Muscle of leg (tissue), 11 donors: ENCODE data around the gene PNMT. TPM values are rescaled to one million over a fixed set of nuclear protein-coding genes. Genes with fewer than 3 reads are reported as not detected.

Experiments
- DNase-seq: peaks from one replicate; pipeline ENCODE4 v3.0.0; 2013
- H3K27ac ChIP-seq: one replicate; pipeline ENCODE4 v1.5.1; 2013; ENCODE audit warnings: mild to moderate bottlenecking, low read length, control low read depth
- H3K27me3 ChIP-seq: one replicate; pipeline ENCODE4 v1.6.1; 2013; ENCODE audit warnings: low read length; ENCODE audit not compliant: control insufficient read depth, insufficient read depth
- H3K36me3 ChIP-seq: one replicate; pipeline ENCODE4 v1.6.1; 2013; ENCODE audit warnings: low read length; ENCODE audit not compliant: control insufficient read depth, insufficient read depth
- H3K4me1 ChIP-seq: one replicate; pipeline ENCODE4 v1.6.1; 2013; ENCODE audit warnings: low read length; ENCODE audit not compliant: control insufficient read depth, insufficient read depth
- H3K4me3 ChIP-seq: one replicate; pipeline ENCODE4 v1.5.1; 2013; ENCODE audit warnings: low read length, control low read depth
- H3K9me3 ChIP-seq: replicated peaks from 2 replicates; pipeline ENCODE4 v1.6.1; 2013; ENCODE audit warnings: low read depth, low read length; ENCODE audit not compliant: control insufficient read depth
- WGBS: methylation state at CpG from one replicate; pipeline ENCODE4 v1.1.5; 2013; ENCODE audit warnings: missing lambda C conversion rate; ENCODE audit not compliant: insufficient coverage; 5-methylcytosine and 5-hydroxymethylcytosine counted together
- polyA plus RNA-seq, 8 donors: library from polyadenylated mRNA; unstranded; fragments of 120-200 nt; gene quantifications; one replicate each; pipeline versions ENCODE4 v1.2.1 to v1.2.3, GENCODE V29; 2013; ENCODE audit warnings: inconsistent platforms in 1 of 8, low replicate concordance in 1 of 8; ENCODE audit not compliant: insufficient read length in 8 of 8, insufficient read depth in 1 of 8
- total RNA-seq: library from RNA; stranded (reverse); fragments of 120-200 nt; gene quantifications from one replicate; pipeline ENCODE4 v1.2.4, GENCODE V29; 2013

Gene PNMT
- total and polyA plus RNA-seq, 9 donors = 1.7 to 6.6 (median 3.4) TPM

- DNase-seq = no peak
- H3K27me3 ChIP-seq = peaks cover 21% of the 10 kb centered on the region
- H3K4me3 ChIP-seq = no peak overlapping the region
- H3K36me3 ChIP-seq = peaks cover 44% of the 10 kb centered on the region
- peaks cover 80% of the 10 kb centered on the region for H3K4me1 ChIP-seq
- no peaks in the 10 kb centered on the region for H3K9me3 ChIP-seq
- no peak overlapping the region for H3K27ac ChIP-seq
- 80% methylated on average over 17 of the region's 22 CpGs for WGBS
Measured at GRCh38 chr17:39662551-39663339, 5.5 kb upstream of the PNMT start.

DNA sequence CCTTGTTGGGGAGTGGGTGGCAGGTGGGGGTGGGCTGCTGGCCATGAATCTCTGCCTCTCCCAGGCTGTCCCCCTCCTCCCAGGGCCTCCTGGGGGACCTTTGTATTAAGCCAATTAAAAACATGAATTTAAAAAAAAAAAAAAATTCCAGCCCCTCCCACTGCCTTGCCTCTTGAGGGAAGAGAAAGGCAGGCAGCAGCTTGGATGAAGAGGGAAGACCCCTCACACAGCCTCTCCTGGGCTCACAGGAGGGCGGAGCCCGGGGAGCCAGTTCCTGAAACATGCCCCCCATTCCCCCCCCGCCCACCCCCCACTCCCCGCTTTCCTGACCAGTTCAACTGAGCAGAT lies 4.9 kb upstream of the PNMT start:
- DNase-seq = no peak
- Histone ChIP-seq H3K36me3 (peaks cover 38% of the 10 kb centered on the region), H3K27ac (no peak overlapping the region), H3K4me1 (peaks cover 82% of the 10 kb centered on the region), H3K4me3 (no peak overlapping the region), H3K9me3 (no peaks in the 10 kb centered on the region), H3K27me3 (peaks cover 25% of the 10 kb centered on the region)
- WGBS = no CpG with 5 or more reads among the region's 4 CpGs

DNA sequence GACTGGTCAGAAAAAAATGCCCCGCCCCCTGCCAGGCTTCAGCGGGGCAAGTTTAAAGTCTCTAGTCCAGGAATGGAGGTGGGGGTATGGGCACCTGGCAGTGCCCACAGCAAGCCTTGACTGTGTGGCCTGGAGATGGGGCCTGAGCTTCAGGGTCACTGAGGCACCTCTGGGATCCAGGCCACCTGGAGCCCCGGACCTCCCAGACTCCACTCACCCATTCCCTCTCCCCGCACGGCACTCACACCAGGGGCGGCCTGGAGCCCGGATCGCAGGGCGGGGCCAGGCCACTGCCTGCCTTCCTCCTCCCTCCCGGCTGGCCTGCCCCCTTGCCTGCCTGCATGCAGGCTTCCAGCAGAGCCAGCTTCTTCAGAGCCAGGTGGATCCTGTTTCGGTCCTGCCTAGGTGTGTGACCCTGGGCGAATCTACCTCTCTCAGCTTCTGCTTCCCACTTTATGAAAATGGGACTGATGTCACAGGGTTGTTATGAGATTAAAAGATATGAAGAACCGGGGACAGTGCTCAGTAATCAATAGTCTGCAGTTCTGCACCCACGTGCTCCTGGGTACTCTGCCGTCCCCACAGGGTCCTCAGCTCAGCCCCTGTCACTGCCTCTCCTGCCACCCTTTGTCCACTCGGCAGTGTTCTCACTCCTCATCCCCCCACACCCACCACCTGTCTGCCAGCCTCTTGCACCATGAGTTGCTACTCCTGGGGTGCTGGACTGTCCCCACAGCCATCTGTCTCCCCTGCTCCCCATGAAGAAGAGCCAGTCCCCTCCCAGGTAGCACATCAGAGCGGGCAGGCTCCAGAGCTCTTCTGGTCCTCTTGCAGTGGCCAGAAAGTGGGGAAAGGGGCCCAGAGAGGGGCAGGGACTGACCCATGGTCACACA lies 4.3 kb upstream of the PNMT start:
- peaks cover 33% of the 10 kb centered on the region for H3K36me3 ChIP-seq
- 33% methylated on average over 13 of the region's 17 CpGs for WGBS
- H3K27ac ChIP-seq = peak overlapping the region; percentile 95
- no peak overlapping the region for H3K4me3 ChIP-seq
- peaks cover 31% of the 10 kb centered on the region for H3K27me3 ChIP-seq
- DNase-seq = no peak
- peaks cover 87% of the 10 kb centered on the region for H3K4me1 ChIP-seq
- no peaks in the 10 kb centered on the region for H3K9me3 ChIP-seq

GRCh38 chr17:39664581-39665561 lies 3.4 kb upstream of the PNMT start, which contains the start of gene TCAP:
Gene TCAP (plus strand): TSS chr17:39665349. CDS start chr17:39665360, 11 bp downstream.
- peaks cover 25% of the 10 kb centered on the region for H3K36me3 ChIP-seq
- H3K4me1 ChIP-seq = peaks cover 82% of the 10 kb centered on the region
- 40% methylated on average over 8 of the region's 15 CpGs for WGBS
- no peaks in the 10 kb centered on the region for H3K9me3 ChIP-seq
- H3K4me3 ChIP-seq = peak within 1 kb of the TSS; percentile 52
- peaks cover 41% of the 10 kb centered on the region for H3K27me3 ChIP-seq
- peak; percentile 68 for DNase-seq
- H3K27ac ChIP-seq = peak within 1 kb of the TSS; percentile 95

DNA sequence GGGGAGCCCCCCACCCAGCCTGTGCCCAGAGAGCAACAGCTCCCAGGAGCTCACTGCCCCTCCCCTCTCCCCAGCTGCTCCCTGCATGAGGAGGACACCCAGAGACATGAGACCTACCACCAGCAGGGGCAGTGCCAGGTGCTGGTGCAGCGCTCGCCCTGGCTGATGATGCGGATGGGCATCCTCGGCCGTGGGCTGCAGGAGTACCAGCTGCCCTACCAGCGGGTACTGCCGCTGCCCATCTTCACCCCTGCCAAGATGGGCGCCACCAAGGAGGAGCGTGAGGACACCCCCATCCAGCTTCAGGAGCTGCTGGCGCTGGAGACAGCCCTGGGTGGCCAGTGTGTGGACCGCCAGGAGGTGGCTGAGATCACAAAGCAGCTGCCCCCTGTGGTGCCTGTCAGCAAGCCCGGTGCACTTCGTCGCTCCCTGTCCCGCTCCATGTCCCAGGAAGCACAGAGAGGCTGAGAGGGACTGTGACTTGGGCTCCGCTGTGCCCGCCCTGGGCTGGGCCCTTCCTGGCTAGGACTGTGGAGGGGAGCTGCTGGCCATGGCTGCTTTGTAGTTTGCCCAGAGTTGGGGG lies 2.5 kb upstream of the PNMT start:
- peak; percentile 54 for DNase-seq
- peak overlapping the region; percentile 52 for H3K4me3 ChIP-seq
- H3K36me3 ChIP-seq = peaks cover 17% of the 10 kb centered on the region
- H3K27ac ChIP-seq = peak overlapping the region; percentile 95
- H3K9me3 ChIP-seq = no peaks in the 10 kb centered on the region
- 66% methylated on average over 13 of the region's 17 CpGs for WGBS
- peaks cover 49% of the 10 kb centered on the region for H3K27me3 ChIP-seq
- peaks cover 76% of the 10 kb centered on the region for H3K4me1 ChIP-seq

GRCh38 chr17:39666231-39666600 lies 2.0 kb upstream of the PNMT start:
- H3K27ac ChIP-seq = peak overlapping the region; percentile 95
- H3K4me3 ChIP-seq = peak overlapping the region; percentile 52
- 26% methylated on average over 2 of the region's 2 CpGs for WGBS
- H3K4me1 ChIP-seq = peaks cover 73% of the 10 kb centered on the region
- peaks cover 12% of the 10 kb centered on the region for H3K36me3 ChIP-seq
- peaks cover 54% of the 10 kb centered on the region for H3K27me3 ChIP-seq
- no peaks in the 10 kb centered on the region for H3K9me3 ChIP-seq
- DNase-seq = no peak

- Histone ChIP-seq H3K4me3 (peak overlapping the region; percentile 52), H3K27me3 (peaks cover 57% of the 10 kb centered on the region)
- peak; percentile 66 for DNase-seq
Measured at GRCh38 chr17:39666601-39667261, 1.5 kb upstream of the PNMT start.

GRCh38 chr17:39667262-39667944 lies 850 bp upstream of the PNMT start:
- Histone ChIP-seq H3K4me1 (peaks cover 72% of the 10 kb centered on the region), H3K27me3 (peaks cover 59% of the 10 kb centered on the region), H3K27ac (peak overlapping the region; percentile 95), H3K9me3 (no peaks in the 10 kb centered on the region), H3K4me3 (peak overlapping the region; percentile 52), H3K36me3 (peaks cover 5% of the 10 kb centered on the region)
- DNase-seq = no peak
- 4% methylated on average over 39 of the region's 49 CpGs for WGBS

More at GRCh38 chr17:39666601-39667261, 1.5 kb upstream of the PNMT start:
- Histone ChIP-seq H3K4me1 (peaks cover 74% of the 10 kb centered on the region), H3K9me3 (no peaks in the 10 kb centered on the region), H3K27ac (peak overlapping the region; percentile 95), H3K36me3 (peaks cover 8% of the 10 kb centered on the region)
- 66% methylated on average over 6 of the region's 11 CpGs for WGBS
